SK-N-SH (cell line): ENCODE measurements around the gene SH3BP4. TPM values are rescaled to one million over a fixed set of nuclear protein-coding genes. Genes with fewer than 3 reads are reported as not detected.

ENCODE experiments used
- CTCF ChIA-PET: fragments of 300-600, 350-600 bp; formaldehyde crosslinking; extraction: SDS; loops from one replicate; lab custom pipeline; 2021; lab: Yijun Ruan, JAX
- POLR2A ChIA-PET: fragments of 350-600 bp; sonication (Branson Sonifier 250); formaldehyde crosslinking; extraction: SDS; loops from one replicate; lab custom pipeline; 2020; ENCODE audit warnings: antibody characterized with exemption, inconsistent platforms; lab: Yijun Ruan, JAX
- DNase-seq: peaks from one replicate; pipeline ENCODE4 v3.0.0; 2012
- H2AFZ ChIP-seq: fragments of 200-600 bp; sonication (generic); 2 replicates; pipeline ENCODE4 v1.8.1; 2016; ENCODE audit warnings: antibody characterized with exemption, mild to moderate bottlenecking, low read depth
- H3F3A ChIP-seq: fragments of 200-600 bp; sonication (generic); replicated peaks from 2 replicates; pipeline ENCODE3; 2016; ENCODE audit warnings: antibody characterized with exemption, mild to moderate bottlenecking; ENCODE audit not compliant: insufficient read depth
- H3K27ac ChIP-seq, 2 experiments: fragments of 200-500 bp in 1 of 2; fragments of 200-600 bp in 1 of 2; sonication (Bioruptor generic) in 1 of 2; sonication (generic), shearing (Covaris generic) in 1 of 2; 2 replicates each; pipeline versions ENCODE4 v1.5.1 to v1.6.1; 2014 to 2016; ENCODE audit warnings: low read depth in 2 of 2, inconsistent platforms in 1 of 2, low read length in 1 of 2, mild to moderate bottlenecking in 1 of 2, mixed read lengths in 1 of 2
- H3K27me3 ChIP-seq: fragments of 200-600 bp; sonication (generic), shearing (Covaris generic); 2 replicates; pipeline ENCODE4 v1.6.1; 2016; ENCODE audit warnings: mixed run types; ENCODE audit not compliant: insufficient read depth
- H3K36me3 ChIP-seq, 2 experiments: fragments of 200-500 bp in 1 of 2; fragments of 200-600 bp in 1 of 2; sonication (Bioruptor generic) in 1 of 2; sonication (generic) in 1 of 2; replicated peaks in 1 of 2; 2 replicates each; pipeline versions ENCODE3 to v1.5.1; 2014 to 2016; ENCODE audit warnings: low read length in 1 of 2, mild to moderate bottlenecking in 1 of 2; ENCODE audit not compliant: insufficient read depth in 2 of 2, control insufficient read depth in 1 of 2
- H3K4me1 ChIP-seq, 2 experiments: fragments of 200-500 bp in 1 of 2; fragments of 200-600 bp in 1 of 2; sonication (Bioruptor generic) in 1 of 2; sonication (generic), shearing (Covaris generic) in 1 of 2; 2 replicates each; pipeline versions ENCODE4 v1.5.1 to v1.6.1; 2014 to 2016; ENCODE audit warnings: low read depth in 1 of 2, low read length in 1 of 2, mixed run types in 1 of 2; ENCODE audit not compliant: insufficient read depth in 2 of 2, control insufficient read depth in 1 of 2
- H3K4me2 ChIP-seq: fragments of 200-600 bp; sonication (generic), shearing (Covaris generic); 2 replicates; pipeline ENCODE4 v1.6.1; 2017; ENCODE audit warnings: mixed run types
- H3K4me3 ChIP-seq, 2 experiments: fragments of 200-500 bp in 1 of 2; fragments of 200-600 bp in 1 of 2; sonication (Bioruptor generic) in 1 of 2; sonication (generic), shearing (Covaris generic) in 1 of 2; 2 replicates each; pipeline versions ENCODE4 v1.5.1 to v1.8.1; 2014 to 2016; ENCODE audit warnings: low read depth in 2 of 2, inconsistent platforms in 1 of 2, low read length in 1 of 2, mild to moderate bottlenecking in 1 of 2, mixed read lengths in 1 of 2, moderate library complexity in 1 of 2
- H3K79me2 ChIP-seq: fragments of 200-600 bp; sonication (generic); 2 replicates; pipeline ENCODE4 v1.8.1; 2017; ENCODE audit warnings: mild to moderate bottlenecking; ENCODE audit not compliant: insufficient read depth
- H3K9ac ChIP-seq: fragments of 200-600 bp; sonication (generic); 2 replicates; pipeline ENCODE4 v1.6.1; 2017; ENCODE audit warnings: mixed run types
- H3K9me2 ChIP-seq: fragments of 200-600 bp; sonication (generic); 2 replicates; pipeline ENCODE4 v1.6.1; 2017; ENCODE audit warnings: mixed run types
- H3K9me3 ChIP-seq: fragments of 200-600 bp; sonication (generic); 2 replicates; pipeline ENCODE4 v1.6.1; 2017; ENCODE audit warnings: mixed run types, mild to moderate bottlenecking, moderate library complexity
- H4K20me1 ChIP-seq: fragments of 200-600 bp; sonication (generic); 2 replicates; pipeline ENCODE4 v1.6.1; 2017; ENCODE audit warnings: mild to moderate bottlenecking, mixed run types; ENCODE audit not compliant: insufficient read depth
- FOSL2 ChIP-seq: IDR thresholded peaks from 2 replicates; pipeline ENCODE4 v1.4.0; 2012; ENCODE audit warnings: low read depth, mild to moderate bottlenecking, moderate library complexity, borderline replicate concordance
- FOXJ3 ChIP-seq: sonication (generic); formaldehyde crosslinking; IDR thresholded peaks from 2 replicates; pipeline ENCODE4 v1.5.1; 2020; ENCODE audit warnings: mild to moderate bottlenecking, missing genetic modification reagents
- GATA2 ChIP-seq: sonication (generic); formaldehyde crosslinking; IDR thresholded peaks from 2 replicates; pipeline ENCODE4 v1.5.0; 2020; ENCODE audit warnings: mild to moderate bottlenecking, missing genetic modification reagents
- IRF3 ChIP-seq: fragments of 150-350 bp; IDR thresholded peaks from 2 replicates; pipeline ENCODE4 v1.6.1; 2016; ENCODE audit warnings: mild to moderate bottlenecking, low read depth, low read length
- JUND ChIP-seq: IDR thresholded peaks from 2 replicates; pipeline ENCODE4 v1.4.0; 2012
- NFIC ChIP-seq: IDR thresholded peaks from 2 replicates; pipeline ENCODE4 v1.4.0; 2012; ENCODE audit warnings: borderline replicate concordance
- SIN3A ChIP-seq: IDR thresholded peaks from 2 replicates; pipeline ENCODE4 v1.6.1; 2012; ENCODE audit warnings: low read depth, mild to moderate bottlenecking, low read length, moderate library complexity, borderline replicate concordance
- SMC3 ChIP-seq: IDR thresholded peaks from 2 replicates; pipeline ENCODE4 v1.6.1; 2012; ENCODE audit warnings: low read depth, low read length, improper control_type of control experiment
- USF1 ChIP-seq: IDR thresholded peaks from 2 replicates; pipeline ENCODE4 v1.4.0; 2012; ENCODE audit warnings: low read depth, borderline replicate concordance
- USF2 ChIP-seq: fragments of 150-350 bp; IDR thresholded peaks from 2 replicates; pipeline ENCODE4 v1.6.1; 2017; ENCODE audit warnings: antibody characterized with exemption, low read length, low read depth, borderline replicate concordance
- WGBS: methylation state at CpG from one replicate; pipeline ENCODE4 v1.1.6; 2017; ENCODE audit warnings: low lambda C conversion rate; 5-methylcytosine and 5-hydroxymethylcytosine counted together
- polyA plus RNA-seq, 3 experiments: library from polyadenylated mRNA; depleted of rRNA; stranded (reverse); fragments of >200 nt; gene quantifications; 2 replicates each; pipeline ENCODE4 v1.2.3, GENCODE V29; 2012
- TF ChIP-seq, protein P1 (sequence below): IDR thresholded peaks from 2 replicates; pipeline ENCODE4; 2012

Gene SH3BP4
- polyA plus RNA-seq, 1 of the 3 experiments (the other 2 are of a cell fraction): 27.7 TPM

GRCh38 chr2:235027558-235028214, 75.9 kb downstream of the SH3BP4 start (continued):
- TF ChIP-seq USF2: no peak
- TF ChIP-seq FOXJ3 (CRISPR knock-in tag): no peak
- no peak for TF ChIP-seq SMC3
- TF ChIP-seq, protein P1, sequence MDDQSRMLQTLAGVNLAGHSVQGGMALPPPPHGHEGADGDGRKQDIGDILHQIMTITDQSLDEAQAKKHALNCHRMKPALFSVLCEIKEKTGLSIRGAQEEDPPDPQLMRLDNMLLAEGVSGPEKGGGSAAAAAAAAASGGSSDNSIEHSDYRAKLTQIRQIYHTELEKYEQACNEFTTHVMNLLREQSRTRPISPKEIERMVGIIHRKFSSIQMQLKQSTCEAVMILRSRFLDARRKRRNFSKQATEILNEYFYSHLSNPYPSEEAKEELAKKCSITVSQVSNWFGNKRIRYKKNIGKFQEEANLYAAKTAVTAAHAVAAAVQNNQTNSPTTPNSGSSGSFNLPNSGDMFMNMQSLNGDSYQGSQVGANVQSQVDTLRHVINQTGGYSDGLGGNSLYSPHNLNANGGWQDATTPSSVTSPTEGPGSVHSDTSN: peak; percentile 50; the same call in 1 of the 2 replicates
- TF ChIP-seq FOSL2: peak; percentile 69
- TF ChIP-seq IRF3: no peak
- no peak for TF ChIP-seq GATA2

DNA sequence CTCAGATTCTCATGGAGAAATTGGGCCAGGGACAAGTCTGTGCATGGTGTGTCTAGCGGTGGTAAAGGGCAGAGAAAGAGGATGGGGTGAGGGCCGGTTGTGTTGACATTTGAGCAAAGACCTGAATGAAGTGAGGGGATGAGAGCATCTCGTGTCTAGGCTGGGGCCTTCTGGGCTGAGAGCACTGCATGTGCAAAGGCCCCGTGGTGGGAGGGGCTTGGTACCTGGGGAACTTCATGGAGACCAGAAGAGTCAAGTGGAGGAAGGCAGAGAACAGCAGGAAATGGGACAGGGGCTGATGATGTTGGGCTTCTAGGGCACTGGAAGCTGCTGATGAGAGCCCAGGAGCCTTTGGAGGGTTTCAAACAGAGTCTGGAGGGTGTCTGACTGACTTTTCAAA, 76.8 kb downstream of the SH3BP4 start:
- WGBS: 80% methylated on average over 4 of the region's 4 CpGs
- no peaks in the 10 kb centered on the region for H3K27me3 ChIP-seq
- TF ChIP-seq JUND: no peak
- no peak overlapping the region for H2AFZ ChIP-seq
- H3K9me2 ChIP-seq: no peaks in the 10 kb centered on the region
- peaks cover 4% of the 10 kb centered on the region for H4K20me1 ChIP-seq
- no peak overlapping the region for H3K4me3 ChIP-seq
- no peak for DNase-seq
- peaks cover 99% of the 10 kb centered on the region for H3K79me2 ChIP-seq
- CTCF ChIA-PET: no interaction called here
- peak overlapping the region in 1 of 2 experiments; percentile 86; a peak in 1 of 4 replicates for H3K27ac ChIP-seq
- no peaks in the 10 kb centered on the region for H3K9me3 ChIP-seq
- H3K4me2 ChIP-seq: peak overlapping the region; percentile 82; the same call in 1 of the 2 replicates
- POLR2A ChIA-PET: no interaction called here
- H3F3A ChIP-seq: peaks cover 5% of the 10 kb centered on the region
- H3K4me1 ChIP-seq: peaks cover 32 to 37% of the 10 kb centered on the region in 2 experiments
- no peak overlapping the region for H3K9ac ChIP-seq
- peaks cover 0 to 5% of the 10 kb centered on the region in 2 experiments for H3K36me3 ChIP-seq

- H3K36me3 ChIP-seq: peaks cover 0 to 5% of the 10 kb centered on the region in 2 experiments
- H2AFZ ChIP-seq: no peak overlapping the region
- no peak overlapping the region for H3K4me3 ChIP-seq
- no peak overlapping the region for H3K9ac ChIP-seq
- TF ChIP-seq USF1: no peak
- no peak for TF ChIP-seq SIN3A
- no peak for TF ChIP-seq NFIC
- TF ChIP-seq, all 33 proteins: peak for 0
- Histone ChIP-seq H3K27me3 (no peaks in the 10 kb centered on the region), H3K9me2 (no peaks in the 10 kb centered on the region), H3K9me3 (no peaks in the 10 kb centered on the region), H3K4me2 (0 out of 2 replicates have a peak overlapping the region, but pooled peaks have one; percentile 82), H3K27ac (no peak overlapping the region), H3F3A (peaks cover 5% of the 10 kb centered on the region), H4K20me1 (peaks cover 4% of the 10 kb centered on the region), H3K79me2 (peaks cover 99% of the 10 kb centered on the region), H3K4me1 (peaks cover 32 to 36% of the 10 kb centered on the region in 2 experiments)
- 95% methylated on average over 7 of the region's 7 CpGs for WGBS
- ChIA-PET CTCF (no interaction called here), POLR2A (no interaction called here)
- DNase-seq: no peak
These were observed 77.2 kb downstream of the SH3BP4 start for GRCh38 chr2:235029054-235029453.
